ENCODE results near the gene SLIT3. TPM values are rescaled to one million over a fixed set of nuclear protein-coding genes. Genes with fewer than 3 reads are reported as not detected.

Gene SLIT3
- total and polyA plus RNA-seq, 10 of the 15 experiments (the other 5 are each of a cell fraction or from before 2014, with no cell fraction given): 0.05 TPM; not detected in 9

DNA sequence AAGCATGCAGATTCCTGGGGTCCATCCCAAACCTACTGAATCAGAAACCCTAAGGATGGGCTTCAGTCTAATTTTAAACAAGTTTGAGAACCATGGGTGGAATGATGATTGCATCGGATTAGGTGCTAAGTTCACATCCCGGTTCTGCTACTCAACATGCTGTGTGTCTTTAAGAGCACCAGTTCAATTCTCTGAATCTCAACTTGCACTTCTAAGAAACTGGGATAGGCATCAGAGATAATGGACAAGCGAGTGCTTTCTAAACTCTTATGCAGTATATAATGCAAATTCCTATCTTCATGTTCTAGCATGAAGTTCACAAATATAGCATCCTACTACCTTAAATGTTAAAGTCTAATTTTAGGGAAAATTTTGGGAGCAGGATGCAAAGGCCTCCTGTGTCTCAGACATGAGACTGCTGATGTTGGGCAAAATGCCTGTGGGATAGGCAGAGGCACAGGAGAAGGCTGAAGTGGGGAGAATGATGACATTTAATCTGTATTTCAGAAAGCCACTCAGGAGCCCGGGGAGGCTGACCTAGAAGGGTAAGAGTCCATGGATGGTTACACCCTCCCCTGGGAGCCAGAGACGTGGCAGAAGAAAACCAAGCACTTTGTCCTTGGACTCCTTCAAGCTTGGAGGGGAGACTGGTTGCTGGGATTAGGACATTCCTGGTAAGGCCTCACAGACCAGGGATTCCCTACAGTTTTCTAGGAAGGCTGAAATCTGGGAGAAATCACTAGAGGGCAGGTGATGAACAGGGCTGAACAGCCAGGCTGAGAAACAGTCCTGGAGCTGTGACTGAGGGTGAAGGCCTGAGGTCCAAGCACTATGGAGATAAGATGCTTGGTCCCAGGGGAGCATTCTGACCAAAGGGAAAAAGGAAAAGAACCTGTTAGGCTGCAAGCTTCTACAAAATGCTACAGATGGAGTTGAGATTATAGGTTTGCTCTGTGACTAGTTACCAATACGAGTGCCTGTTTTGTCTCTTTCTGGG, 409.8 kb downstream of the SLIT3 start:
- FAIRE-seq: no peak
- intact Hi-C loops (cut with micrococcal nuclease; ENCODE audit: unreplicated experiment) (no loop called here), in situ Hi-C loops (cut with MboI) (no loop called here)
- BruUV-seq (replicated peaks): no TSS peak
- Histone ChIP-seq H3K4me1 (ENCODE audit: control insufficient read depth, insufficient read depth, low read length) (no peaks in the 10 kb centered on the region), H3K9ac (ENCODE audit: control insufficient read depth, insufficient read depth, low read length) (no peak overlapping the region), H3K27ac (ENCODE audit: control insufficient read depth, insufficient read depth) (no peak overlapping the region), H3K9me3 (replicated peaks; ENCODE audit: control insufficient read depth, insufficient read depth, low read length) (no peaks in the 10 kb centered on the region), H4K20me1 (ENCODE audit: control insufficient read depth, insufficient read depth) (no peaks in the 10 kb centered on the region), H3K4me2 (ENCODE audit: control insufficient read depth, insufficient read depth) (no peak overlapping the region), H3K36me3 (ENCODE audit: control insufficient read depth in 2 of 2, insufficient read depth in 2 of 2, low read length in 1 of 2) (no peaks in the 10 kb centered on the region), H3K79me2 (ENCODE audit: control insufficient read depth, insufficient read depth, low read length) (no peaks in the 10 kb centered on the region), H2AFZ (ENCODE audit: control insufficient read depth, low read depth, low read length) (no peak overlapping the region), H3K27me3 (replicated peaks in 1 of 2; ENCODE audit: control insufficient read depth in 2 of 2, insufficient read depth in 2 of 2, low read length in 1 of 2) (peaks cover 0 to 3% of the 10 kb centered on the region in 2 experiments; a peak in 1 of 4 replicates), H3K4me3 (no peak overlapping the region)
- 12% methylated on average over 6 of the region's 6 CpGs for WGBS (ENCODE audit: insufficient coverage, insufficient replicate concordance, low lambda C conversion rate, missing lambda C conversion rate)
- ATAC-seq: no peak
- no peak for DNase-seq (ENCODE audit: low read depth, low spot score)
- CTCF ChIA-PET: no interaction called here
- RAD21 ChIA-PET (ENCODE audit: unreplicated experiment): no interaction called here
- POLR2A ChIA-PET: no interaction called here
- SMC1A ChIA-PET (ENCODE audit: uncharacterized antibody, unreplicated experiment): no interaction called here
- TF ChIP-seq PAX5 (IDR thresholded peaks at IDR 0.05; ENCODE audit: borderline replicate concordance, low read depth, low read length): no peak
- TF ChIP-seq, protein P1, sequence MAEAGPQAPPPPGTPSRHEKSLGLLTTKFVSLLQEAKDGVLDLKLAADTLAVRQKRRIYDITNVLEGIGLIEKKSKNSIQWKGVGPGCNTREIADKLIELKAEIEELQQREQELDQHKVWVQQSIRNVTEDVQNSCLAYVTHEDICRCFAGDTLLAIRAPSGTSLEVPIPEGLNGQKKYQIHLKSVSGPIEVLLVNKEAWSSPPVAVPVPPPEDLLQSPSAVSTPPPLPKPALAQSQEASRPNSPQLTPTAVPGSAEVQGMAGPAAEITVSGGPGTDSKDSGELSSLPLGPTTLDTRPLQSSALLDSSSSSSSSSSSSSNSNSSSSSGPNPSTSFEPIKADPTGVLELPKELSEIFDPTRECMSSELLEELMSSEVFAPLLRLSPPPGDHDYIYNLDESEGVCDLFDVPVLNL (IDR thresholded peaks at IDR 0.05; ENCODE audit: low read depth, low read length): no peak
- no peak for TF ChIP-seq NR2C1 (IDR thresholded peaks at IDR 0.05)
- TF ChIP-seq NFYB (IDR thresholded peaks at IDR 0.05; ENCODE audit: insufficient read depth, low read depth, low read length): no peak
- TF ChIP-seq SIX5 (IDR thresholded peaks at IDR 0.05; ENCODE audit: low read depth, low read length, severe bottlenecking): no peak
- TF ChIP-seq RFX5 (IDR thresholded peaks at IDR 0.05; ENCODE audit: low read depth, low read length): no peak
- TF ChIP-seq, protein P2, sequence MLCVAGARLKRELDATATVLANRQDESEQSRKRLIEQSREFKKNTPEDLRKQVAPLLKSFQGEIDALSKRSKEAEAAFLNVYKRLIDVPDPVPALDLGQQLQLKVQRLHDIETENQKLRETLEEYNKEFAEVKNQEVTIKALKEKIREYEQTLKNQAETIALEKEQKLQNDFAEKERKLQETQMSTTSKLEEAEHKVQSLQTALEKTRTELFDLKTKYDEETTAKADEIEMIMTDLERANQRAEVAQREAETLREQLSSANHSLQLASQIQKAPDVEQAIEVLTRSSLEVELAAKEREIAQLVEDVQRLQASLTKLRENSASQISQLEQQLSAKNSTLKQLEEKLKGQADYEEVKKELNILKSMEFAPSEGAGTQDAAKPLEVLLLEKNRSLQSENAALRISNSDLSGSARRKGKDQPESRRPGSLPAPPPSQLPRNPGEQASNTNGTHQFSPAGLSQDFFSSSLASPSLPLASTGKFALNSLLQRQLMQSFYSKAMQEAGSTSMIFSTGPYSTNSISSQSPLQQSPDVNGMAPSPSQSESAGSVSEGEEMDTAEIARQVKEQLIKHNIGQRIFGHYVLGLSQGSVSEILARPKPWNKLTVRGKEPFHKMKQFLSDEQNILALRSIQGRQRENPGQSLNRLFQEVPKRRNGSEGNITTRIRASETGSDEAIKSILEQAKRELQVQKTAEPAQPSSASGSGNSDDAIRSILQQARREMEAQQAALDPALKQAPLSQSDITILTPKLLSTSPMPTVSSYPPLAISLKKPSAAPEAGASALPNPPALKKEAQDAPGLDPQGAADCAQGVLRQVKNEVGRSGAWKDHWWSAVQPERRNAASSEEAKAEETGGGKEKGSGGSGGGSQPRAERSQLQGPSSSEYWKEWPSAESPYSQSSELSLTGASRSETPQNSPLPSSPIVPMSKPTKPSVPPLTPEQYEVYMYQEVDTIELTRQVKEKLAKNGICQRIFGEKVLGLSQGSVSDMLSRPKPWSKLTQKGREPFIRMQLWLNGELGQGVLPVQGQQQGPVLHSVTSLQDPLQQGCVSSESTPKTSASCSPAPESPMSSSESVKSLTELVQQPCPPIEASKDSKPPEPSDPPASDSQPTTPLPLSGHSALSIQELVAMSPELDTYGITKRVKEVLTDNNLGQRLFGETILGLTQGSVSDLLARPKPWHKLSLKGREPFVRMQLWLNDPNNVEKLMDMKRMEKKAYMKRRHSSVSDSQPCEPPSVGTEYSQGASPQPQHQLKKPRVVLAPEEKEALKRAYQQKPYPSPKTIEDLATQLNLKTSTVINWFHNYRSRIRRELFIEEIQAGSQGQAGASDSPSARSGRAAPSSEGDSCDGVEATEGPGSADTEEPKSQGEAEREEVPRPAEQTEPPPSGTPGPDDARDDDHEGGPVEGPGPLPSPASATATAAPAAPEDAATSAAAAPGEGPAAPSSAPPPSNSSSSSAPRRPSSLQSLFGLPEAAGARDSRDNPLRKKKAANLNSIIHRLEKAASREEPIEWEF (IDR thresholded peaks at IDR 0.05; ENCODE audit: insufficient replicate concordance, low read depth, low read length): no peak
- TF ChIP-seq CHD2 (IDR thresholded peaks at IDR 0.05; ENCODE audit: borderline replicate concordance, low read depth, low read length): no peak
- TF ChIP-seq, protein P3, sequence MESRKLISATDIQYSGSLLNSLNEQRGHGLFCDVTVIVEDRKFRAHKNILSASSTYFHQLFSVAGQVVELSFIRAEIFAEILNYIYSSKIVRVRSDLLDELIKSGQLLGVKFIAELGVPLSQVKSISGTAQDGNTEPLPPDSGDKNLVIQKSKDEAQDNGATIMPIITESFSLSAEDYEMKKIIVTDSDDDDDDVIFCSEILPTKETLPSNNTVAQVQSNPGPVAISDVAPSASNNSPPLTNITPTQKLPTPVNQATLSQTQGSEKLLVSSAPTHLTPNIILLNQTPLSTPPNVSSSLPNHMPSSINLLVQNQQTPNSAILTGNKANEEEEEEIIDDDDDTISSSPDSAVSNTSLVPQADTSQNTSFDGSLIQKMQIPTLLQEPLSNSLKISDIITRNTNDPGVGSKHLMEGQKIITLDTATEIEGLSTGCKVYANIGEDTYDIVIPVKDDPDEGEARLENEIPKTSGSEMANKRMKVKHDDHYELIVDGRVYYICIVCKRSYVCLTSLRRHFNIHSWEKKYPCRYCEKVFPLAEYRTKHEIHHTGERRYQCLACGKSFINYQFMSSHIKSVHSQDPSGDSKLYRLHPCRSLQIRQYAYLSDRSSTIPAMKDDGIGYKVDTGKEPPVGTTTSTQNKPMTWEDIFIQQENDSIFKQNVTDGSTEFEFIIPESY (IDR thresholded peaks at IDR 0.05): no peak
- no peak for TF ChIP-seq MTA3 (IDR thresholded peaks at IDR 0.05; ENCODE audit: borderline replicate concordance, low read length)
